GM21367 (cell line): Measurements from ENCODE around the gene GABRB2.
"Not testable (repeated sequence)": the region's sequence is repeated elsewhere in the genome, so short reads cannot be mapped to it uniquely, and the experiment has no call there.

Experiments used
- ATAC-seq: cut with Tn5 transposase; IDR thresholded peaks from one replicate; pipeline ENCODE4 v1.9.1; 2021; ENCODE audit not compliant: unreplicated experiment

GABRB2 gene

DNA sequence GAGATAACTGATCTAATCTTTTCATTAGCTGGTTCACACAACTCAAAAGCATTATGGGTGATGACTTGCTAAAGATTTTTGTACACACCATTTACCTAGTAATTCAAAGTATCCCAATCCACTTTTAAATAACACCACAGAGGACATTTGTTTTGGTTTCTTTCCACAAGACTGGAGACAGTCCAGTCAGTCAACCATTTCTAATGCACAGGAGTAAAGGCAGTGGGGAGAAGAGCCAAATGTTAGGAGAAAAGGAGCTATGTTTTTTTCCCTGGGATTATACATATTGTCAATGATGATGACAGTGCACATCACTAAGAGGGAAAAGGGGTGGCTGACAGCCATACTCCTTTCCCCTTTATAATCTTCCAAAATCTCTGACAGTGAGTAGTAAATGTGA lies 240.9 kb downstream of the GABRB2 start:
- ATAC-seq, result no peak

GRCh38 chr5:161302559-161302958 lies 244.0 kb downstream of the GABRB2 start:
- no peak for ATAC-seq

GRCh38 chr5:161301586-161301985 lies 244.9 kb downstream of the GABRB2 start:
- no peak for ATAC-seq

DNA sequence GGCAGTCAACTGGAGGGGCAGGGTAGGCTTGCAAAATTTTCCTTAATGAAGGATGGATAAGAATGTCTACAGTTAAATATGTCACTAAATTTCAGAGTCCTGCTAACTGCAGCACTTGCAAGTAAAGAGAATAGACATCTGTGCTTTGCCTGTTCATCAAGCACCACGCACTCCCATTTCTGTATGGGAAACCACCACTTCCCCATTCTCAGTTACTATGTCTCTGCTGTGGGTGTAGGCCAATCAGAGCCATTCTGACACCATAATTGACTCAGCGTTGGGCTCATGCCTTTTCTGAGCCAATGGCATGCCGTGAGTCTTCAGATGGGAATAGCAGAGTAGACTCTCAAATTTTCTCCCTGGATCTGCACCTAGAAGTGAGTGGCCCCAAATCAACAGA lies 247.5 kb downstream of the GABRB2 start:
- ATAC-seq, result peak; percentile 93

GRCh38 chr5:161297388-161297787 lies 249.1 kb downstream of the GABRB2 start:
- not testable (repeated sequence) for ATAC-seq

DNA sequence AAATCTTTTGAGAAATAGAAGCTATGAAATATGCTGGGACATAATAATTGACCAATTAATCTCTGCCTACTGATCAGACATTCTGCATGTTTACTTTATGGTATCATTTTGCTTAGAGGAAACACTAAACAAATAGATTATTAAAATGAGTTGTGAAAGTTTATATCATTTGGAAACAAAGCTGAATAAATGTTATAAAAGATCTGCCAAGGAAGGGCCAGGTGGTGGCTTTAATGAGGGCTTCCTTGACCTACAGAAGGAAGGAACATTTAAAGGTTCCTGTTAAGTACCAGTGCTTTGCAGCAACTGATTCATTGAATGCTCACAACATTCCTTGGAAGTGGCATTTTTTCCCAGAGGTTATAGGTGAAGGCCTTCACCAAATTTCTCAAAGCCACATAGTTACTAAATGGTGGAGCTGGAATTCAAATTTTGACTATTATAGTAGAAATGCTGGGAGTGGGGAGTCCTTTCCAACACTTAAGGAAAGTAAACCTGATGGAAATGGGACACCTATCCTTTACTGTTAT lies 250.7 kb downstream of the GABRB2 start:
- no peak for ATAC-seq

GRCh38 chr5:161288071-161288470 lies 258.5 kb downstream of the GABRB2 start:
- no peak for ATAC-seq

- no peak for ATAC-seq
Observed at GRCh38 chr5:161287436-161287835, 259.1 kb downstream of the GABRB2 start.

- peak; percentile 99 for ATAC-seq
Observed at GRCh38 chr5:161286066-161286655, 260.4 kb downstream of the GABRB2 start.

DNA sequence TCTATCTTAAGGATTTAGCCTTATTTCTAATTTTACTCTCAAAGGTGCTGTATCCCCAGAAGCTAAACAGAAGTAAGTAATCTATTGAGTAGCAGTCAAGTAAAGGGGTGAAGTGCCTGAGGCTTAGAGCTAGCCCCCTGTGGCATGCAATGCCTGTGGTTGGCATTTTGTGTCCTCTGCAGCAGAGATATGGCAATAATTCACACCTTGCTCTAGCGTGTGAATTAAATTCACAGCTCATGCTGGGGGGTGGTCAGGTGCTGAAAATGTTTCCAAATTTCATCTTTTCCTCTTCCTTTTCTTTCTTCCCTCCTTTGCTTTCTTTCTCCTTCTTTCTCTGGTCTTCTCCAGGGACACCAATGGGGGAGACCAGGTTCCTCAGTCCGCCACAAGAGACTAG lies 262.1 kb downstream of the GABRB2 start:
- no peak for ATAC-seq

GRCh38 chr5:161283296-161283695 lies 263.2 kb downstream of the GABRB2 start:
- ATAC-seq, result no peak

- ATAC-seq, result peak; percentile 56
Observed at GRCh38 chr5:161278739-161279660, 267.5 kb downstream of the GABRB2 start.

GRCh38 chr5:161277011-161277410 lies 269.5 kb downstream of the GABRB2 start:
- ATAC-seq, result no peak

DNA sequence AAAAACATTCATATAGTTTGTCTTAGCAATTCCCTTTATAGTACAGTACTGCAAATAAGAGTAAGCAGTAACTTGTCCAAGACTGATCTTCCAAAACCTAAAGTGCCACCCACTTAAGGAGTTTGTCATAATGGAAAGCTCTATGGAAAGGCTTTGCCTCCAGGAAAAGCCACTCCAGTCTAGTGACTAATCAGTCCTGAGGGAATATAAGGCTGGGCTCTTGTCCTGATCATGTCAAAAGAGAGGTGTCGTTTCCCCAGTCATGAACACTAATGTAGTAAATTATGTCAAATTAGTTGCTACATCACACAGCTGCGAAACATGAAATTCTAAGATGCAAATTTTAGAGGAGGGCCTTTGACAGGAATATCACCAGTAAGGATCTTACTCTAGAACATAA lies 271.6 kb downstream of the GABRB2 start:
- ATAC-seq, result no peak

DNA sequence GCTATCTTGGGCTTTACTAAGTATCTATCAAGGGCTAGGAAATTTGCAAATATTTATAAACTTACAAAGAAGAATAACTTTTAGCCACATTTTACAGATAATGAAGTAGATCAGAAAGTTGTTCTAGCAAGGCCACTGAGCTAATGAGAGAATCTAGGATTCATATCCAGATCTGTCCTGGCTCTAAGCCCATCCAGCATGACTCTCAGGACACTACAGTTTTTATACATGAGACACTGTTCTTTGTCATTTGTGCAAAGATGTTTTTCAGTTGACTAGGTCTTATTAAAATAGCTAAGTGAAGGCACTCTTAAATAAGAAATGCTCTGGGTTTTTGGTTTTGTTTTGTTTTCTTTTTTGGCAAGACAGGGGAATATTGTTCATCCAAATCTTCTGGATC lies 273.1 kb downstream of the GABRB2 start:
- no peak for ATAC-seq

DNA sequence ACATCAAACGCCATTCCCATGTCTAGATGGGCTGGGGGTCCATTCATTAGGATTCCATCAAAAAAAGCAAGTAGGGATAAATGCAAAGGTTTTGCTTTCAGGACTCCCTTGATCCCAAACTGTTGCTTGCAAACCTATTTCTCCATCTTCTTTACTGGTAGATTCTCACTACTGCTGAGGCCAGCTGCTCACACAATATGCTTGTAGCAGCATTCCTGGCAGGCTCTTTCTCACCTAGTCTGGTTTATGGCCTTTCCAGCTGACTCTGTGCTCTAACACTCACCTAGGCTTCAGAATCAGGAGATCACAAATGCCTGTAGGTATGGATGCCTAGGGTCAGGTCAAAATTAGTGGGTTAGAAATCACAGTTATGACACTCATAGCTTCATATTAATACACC lies 274.7 kb downstream of the GABRB2 start:
- no peak for ATAC-seq

- no peak for ATAC-seq
Observed at GRCh38 chr5:161269125-161269524, 277.4 kb downstream of the GABRB2 start.

- ATAC-seq, result no peak
Observed at GRCh38 chr5:161266954-161267353, 279.6 kb downstream of the GABRB2 start.

DNA sequence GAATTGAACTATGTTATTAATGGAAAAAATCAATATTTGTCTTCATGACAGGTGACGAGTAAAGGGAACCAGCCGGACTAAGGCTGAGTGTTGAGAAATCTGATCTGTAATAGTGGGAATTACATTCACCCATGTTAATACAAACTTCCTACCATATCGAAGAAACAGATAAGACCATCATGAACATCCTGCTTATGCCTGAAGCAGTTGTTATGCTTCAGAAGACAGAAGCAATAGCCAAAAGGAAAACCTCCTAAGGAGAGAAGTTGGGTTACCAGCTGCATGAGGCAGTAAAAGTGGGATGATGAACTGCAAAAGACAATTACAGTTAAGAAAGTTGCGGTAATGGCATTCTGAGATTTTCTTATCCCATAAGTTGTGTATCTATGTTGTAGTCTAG lies 281.5 kb downstream of the GABRB2 start:
- ATAC-seq, result no peak

GRCh38 chr5:161263191-161263590 lies 283.3 kb downstream of the GABRB2 start:
- no peak for ATAC-seq

DNA sequence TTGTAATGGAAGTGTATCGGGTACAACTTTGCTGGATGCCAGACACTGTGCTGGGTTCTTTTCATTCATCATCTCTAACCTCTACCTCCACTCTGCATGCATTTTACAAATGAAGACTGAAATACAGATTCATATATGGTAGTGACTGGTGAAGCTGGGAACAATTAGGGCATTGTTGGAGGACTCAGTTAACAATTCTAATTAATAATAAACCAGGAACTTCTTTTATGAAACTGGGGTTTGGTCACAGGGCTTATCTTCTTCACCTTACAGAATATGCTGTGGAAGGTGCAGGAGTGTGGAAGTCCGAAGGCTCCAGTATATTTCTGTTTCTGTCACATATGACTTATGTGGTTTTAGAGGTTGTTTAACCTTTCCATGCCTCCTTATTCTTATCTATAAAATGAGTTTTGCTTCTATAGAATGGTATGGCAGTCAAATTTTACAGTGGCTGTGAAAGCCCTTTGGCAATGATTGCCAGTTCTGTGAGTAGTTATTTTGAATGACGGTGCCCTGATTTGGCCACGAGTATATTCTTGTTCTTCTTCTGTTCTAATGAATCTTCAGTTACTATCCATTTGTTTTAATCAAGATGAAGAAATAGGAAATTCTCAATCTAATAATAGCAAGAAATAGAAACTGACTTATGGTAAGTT lies 284.7 kb downstream of the GABRB2 start:
- ATAC-seq, result no peak

GRCh38 chr5:161258438-161258837 lies 288.1 kb downstream of the GABRB2 start:
- peak; percentile 50 for ATAC-seq
